ENCODE data around the gene MTOR. TPM values are rescaled to one million over a fixed set of nuclear protein-coding genes. Genes with fewer than 3 reads are reported as not detected.
A peak's percentile ranks its signal among the peaks of the same experiment; 100 is the strongest.
"Not testable (repeated sequence)": the region's sequence is repeated elsewhere in the genome, so short reads cannot be mapped to it uniquely, and the experiment has no call there.

Gene MTOR
- total RNA-seq, 2 experiments from 2014 or later = 55.9 to 57.5 TPM

DNA sequence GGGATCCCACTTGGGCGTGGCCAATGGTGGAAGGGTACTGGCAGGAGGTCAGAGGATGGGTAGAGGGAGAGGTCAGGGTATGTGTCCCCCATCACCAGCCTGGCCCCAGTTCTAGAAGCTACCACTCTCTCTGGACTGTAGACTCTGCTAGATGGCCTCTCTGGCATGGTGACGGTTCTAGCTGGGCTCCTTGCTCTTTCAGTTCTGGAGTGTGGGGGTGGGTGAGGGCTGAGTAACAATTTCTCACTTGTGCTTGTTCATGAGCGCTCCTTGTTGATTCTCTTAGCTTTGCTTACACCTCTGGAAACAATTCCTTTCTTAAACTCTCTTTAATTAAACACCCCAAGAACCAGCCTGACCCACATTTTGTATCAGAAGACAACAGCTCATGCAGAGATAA lies 137.4 kb downstream of the MTOR start:
- no peak overlapping the region for H3K4me3 Mint-ChIP-seq
- no peaks in the 10 kb centered on the region for H3K9me3 Mint-ChIP-seq (ENCODE audit: insufficient read depth)
- ATAC-seq (no peak), DNase-seq (no peak)
- ChIA-PET POLR2A (no interaction called here), CTCF (interaction anchor here (3.2 kb wide), 1 partner anchor 87 kb away, joined by 11 read pairs; no protein-coding TSS in a partner anchor)
- H3K27ac Mint-ChIP-seq = no peak overlapping the region
- H3K4me1 Mint-ChIP-seq (ENCODE audit: low read depth) = no peaks in the 10 kb centered on the region
- peaks cover 50% of the 10 kb centered on the region for H3K36me3 Mint-ChIP-seq (ENCODE audit: low read depth)
- H3K27me3 Mint-ChIP-seq (ENCODE audit: low read depth) = no peaks in the 10 kb centered on the region

DNA sequence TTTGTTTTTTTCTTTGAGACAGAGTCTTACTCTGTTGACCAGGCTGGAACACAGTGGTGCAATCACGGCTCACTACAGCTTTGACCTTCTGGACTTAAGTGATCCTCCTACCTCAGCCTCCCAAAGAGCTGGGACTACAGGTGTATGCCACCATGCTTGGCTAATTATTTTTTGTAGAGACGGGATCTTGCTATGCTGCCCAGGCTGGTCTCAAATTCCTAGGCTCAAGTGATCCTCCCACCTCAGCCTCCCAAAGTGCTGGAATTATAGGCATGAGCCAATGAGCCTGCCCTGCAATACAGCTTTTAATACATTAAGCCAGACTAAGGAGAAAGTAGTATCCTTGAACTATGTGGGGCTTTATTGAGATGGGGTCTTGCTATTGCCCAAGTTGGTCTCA lies 146.0 kb downstream of the MTOR start:
- CTCF ChIA-PET = interaction anchor here (2.6 kb wide), 1 partner anchor 79 kb away, joined by 9 read pairs; no protein-coding TSS in a partner anchor
- Mint-ChIP-seq H3K4me1 (ENCODE audit: low read depth) (no peaks in the 10 kb centered on the region), H3K27me3 (ENCODE audit: low read depth) (no peaks in the 10 kb centered on the region), H3K27ac (no peak overlapping the region), H3K4me3 (no peak overlapping the region), H3K9me3 (ENCODE audit: insufficient read depth) (no peaks in the 10 kb centered on the region), H3K36me3 (ENCODE audit: low read depth) (peaks cover 41% of the 10 kb centered on the region)
- ATAC-seq (no peak), DNase-seq (no peak)
- POLR2A ChIA-PET = no interaction called here

DNA sequence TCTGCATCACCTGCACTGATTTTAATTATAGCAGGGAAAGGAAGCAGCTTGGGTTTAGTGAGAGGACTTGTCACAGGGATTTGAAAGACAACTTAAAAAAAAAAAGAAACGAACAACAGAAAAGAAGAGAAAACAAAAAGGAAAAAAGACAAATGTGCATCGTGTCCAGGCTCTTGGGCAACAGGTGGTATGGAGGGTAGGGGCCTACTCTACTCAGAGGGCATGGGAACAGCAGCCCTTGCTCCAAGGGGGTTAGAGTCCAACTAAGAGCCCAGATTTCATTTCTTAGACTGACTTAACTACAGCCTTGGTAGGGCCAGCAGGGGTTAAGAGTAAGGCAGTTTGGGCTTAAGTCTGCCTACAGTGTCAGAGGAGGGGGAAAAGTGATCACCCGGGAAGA lies 147.4 kb downstream of the MTOR start:
- Mint-ChIP-seq H3K27me3 (ENCODE audit: low read depth) (no peaks in the 10 kb centered on the region), H3K36me3 (ENCODE audit: low read depth) (peaks cover 39% of the 10 kb centered on the region), H3K27ac (no peak overlapping the region), H3K4me3 (no peak overlapping the region), H3K4me1 (ENCODE audit: low read depth) (no peaks in the 10 kb centered on the region), H3K9me3 (ENCODE audit: insufficient read depth) (no peaks in the 10 kb centered on the region)
- ChIA-PET CTCF (no interaction called here), POLR2A (no interaction called here)
- DNase-seq (no peak), ATAC-seq (no peak)

DNA sequence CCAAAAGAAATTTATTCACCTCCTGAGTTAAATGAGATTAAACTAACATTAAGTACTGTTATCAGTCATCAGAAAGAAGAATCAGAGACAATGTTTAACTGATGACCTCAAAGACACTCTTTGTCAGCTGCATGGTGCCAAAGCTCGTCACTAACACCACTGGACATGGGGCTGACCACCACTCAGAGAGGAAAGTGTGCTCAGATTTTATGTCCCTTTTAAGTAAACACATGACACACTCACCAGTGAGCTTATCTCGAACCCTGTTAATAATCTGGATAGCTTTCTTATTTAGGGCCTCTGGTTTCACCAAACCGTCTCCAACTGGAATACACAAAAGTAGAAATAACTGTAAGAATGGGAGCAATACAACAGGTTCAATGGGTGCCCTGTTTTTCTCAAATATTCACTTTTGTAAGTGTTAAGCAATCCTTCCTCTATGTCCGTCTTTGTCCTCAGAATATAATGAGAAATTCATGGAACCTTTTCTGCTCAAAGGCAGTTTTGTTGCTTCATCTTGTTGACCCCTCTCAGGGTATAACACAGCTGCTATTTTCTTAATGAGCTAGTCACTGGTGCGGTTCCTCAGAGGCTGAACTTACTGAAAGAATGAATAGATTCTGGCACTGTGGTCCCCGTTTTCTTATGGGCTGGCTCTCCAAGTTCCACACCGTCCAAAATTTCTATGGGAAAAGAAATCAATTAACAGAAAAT lies 153.1 kb downstream of the MTOR start:
- H3K27ac Mint-ChIP-seq = no peak overlapping the region
- ATAC-seq (no peak), DNase-seq (no peak)
- H3K4me3 Mint-ChIP-seq = no peak overlapping the region
- no peaks in the 10 kb centered on the region for H3K4me1 Mint-ChIP-seq (ENCODE audit: low read depth)
- H3K27me3 Mint-ChIP-seq (ENCODE audit: low read depth) = no peaks in the 10 kb centered on the region
- POLR2A ChIA-PET = no interaction called here
- peaks cover 45% of the 10 kb centered on the region for H3K36me3 Mint-ChIP-seq (ENCODE audit: low read depth)
- CTCF ChIA-PET = interaction anchor here (6.8 kb wide), 1 partner anchor 72 kb away, joined by 29 read pairs; no protein-coding TSS in a partner anchor
- H3K9me3 Mint-ChIP-seq (ENCODE audit: insufficient read depth) = no peaks in the 10 kb centered on the region

DNA sequence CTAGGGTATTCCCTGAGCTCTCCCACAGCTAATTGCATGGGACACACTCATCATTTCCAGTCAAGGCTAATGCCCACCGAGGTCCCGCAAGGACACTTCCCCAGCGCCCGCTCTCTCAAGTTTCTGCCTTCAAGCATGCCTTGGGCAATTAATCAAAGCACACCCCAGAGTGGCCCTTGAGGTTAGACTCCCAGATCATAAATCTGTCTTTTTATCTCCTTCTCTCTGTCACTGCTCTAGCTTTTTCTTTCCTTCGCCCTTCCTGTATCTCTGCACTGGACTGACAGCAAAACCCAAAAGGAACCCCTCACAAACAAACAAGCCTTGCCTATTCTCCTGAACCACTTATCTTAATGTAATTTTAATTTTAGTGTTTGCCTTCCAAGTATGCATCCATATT lies 154.8 kb downstream of the MTOR start:
- no peak overlapping the region for H3K27ac Mint-ChIP-seq
- H3K9me3 Mint-ChIP-seq (ENCODE audit: insufficient read depth) = no peaks in the 10 kb centered on the region
- ATAC-seq (no peak), DNase-seq (no peak)
- ChIA-PET POLR2A (interaction anchor here (0.6 to 1.2 kb wide), 4 partner anchors 8 to 615 kb away, joined by 3 to 5 read pairs (median 4); partner anchors contain the start of gene EXOSC10), CTCF (interaction anchor here (1.9 to 6.8 kb wide), 2 partner anchors 9 to 70 kb away, joined by 8 to 29 read pairs; partner anchors contain the start of gene EXOSC10)
- no peaks in the 10 kb centered on the region for H3K4me1 Mint-ChIP-seq (ENCODE audit: low read depth)
- H3K27me3 Mint-ChIP-seq (ENCODE audit: low read depth) = no peaks in the 10 kb centered on the region
- no peak overlapping the region for H3K4me3 Mint-ChIP-seq
- H3K36me3 Mint-ChIP-seq (ENCODE audit: low read depth) = peaks cover 32% of the 10 kb centered on the region

DNA sequence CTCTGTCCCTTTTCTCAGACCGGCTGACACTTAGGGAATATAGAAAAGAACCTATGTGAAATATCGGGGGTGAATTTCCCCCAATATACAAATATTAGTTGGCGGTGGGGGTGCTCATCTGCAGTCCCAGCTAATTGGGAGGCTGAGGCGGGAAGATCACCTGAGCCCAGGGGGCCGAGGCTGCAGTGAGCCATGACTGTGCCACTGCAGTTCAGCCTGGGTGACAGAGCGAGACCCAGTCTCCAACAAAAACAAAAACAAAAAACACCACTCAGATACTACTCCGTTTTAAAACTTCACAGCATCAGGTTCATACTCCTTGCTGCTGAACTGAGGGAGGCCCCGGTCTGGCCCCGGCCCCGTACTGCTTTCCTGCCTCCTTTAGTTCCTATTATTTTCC lies 156.8 kb downstream of the MTOR start:
- ATAC-seq (no peak), DNase-seq (no peak)
- POLR2A ChIA-PET = no interaction called here
- CTCF ChIA-PET = no interaction called here
- peaks cover 3% of the 10 kb centered on the region for H3K4me1 Mint-ChIP-seq (ENCODE audit: low read depth)
- no peaks in the 10 kb centered on the region for H3K9me3 Mint-ChIP-seq (ENCODE audit: insufficient read depth)
- H3K27me3 Mint-ChIP-seq (ENCODE audit: low read depth) = no peaks in the 10 kb centered on the region
- H3K36me3 Mint-ChIP-seq (ENCODE audit: low read depth) = peaks cover 26% of the 10 kb centered on the region
- no peak overlapping the region for H3K4me3 Mint-ChIP-seq
- H3K27ac Mint-ChIP-seq = no peak overlapping the region

DNA sequence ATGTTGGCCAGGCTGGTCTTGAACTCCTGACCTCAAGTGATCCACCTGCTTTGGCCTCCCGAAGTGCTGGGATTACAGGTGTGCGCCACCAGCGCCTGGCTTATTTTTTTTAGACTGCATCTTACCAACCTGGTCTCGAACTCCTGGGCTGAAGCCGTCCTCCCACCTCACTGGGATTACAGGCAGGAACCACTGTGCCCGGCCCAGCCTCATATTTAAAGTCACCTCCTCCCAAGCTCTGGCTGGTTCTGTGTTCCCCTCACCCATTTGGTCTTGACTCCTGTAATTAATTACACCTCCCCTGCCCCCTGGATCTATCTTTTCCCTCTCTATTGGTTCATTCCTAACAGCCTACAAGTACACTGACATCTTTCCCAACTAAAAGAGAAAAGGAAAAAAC lies 161.0 kb downstream of the MTOR start:
- H3K4me1 Mint-ChIP-seq (ENCODE audit: low read depth) = peaks cover 13% of the 10 kb centered on the region
- H3K27me3 Mint-ChIP-seq (ENCODE audit: low read depth) = no peaks in the 10 kb centered on the region
- no peak for ATAC-seq
- POLR2A ChIA-PET = no interaction called here
- peak overlapping the region; percentile 10 for H3K27ac Mint-ChIP-seq
- DNase-seq = no peak
- CTCF ChIA-PET = interaction anchor here (9.3 kb wide), 1 partner anchor 65 kb away, joined by 94 read pairs; no protein-coding TSS in a partner anchor
- H3K9me3 Mint-ChIP-seq (ENCODE audit: insufficient read depth) = no peaks in the 10 kb centered on the region
- H3K36me3 Mint-ChIP-seq (ENCODE audit: low read depth) = peaks cover 15% of the 10 kb centered on the region
- H3K4me3 Mint-ChIP-seq = no peak overlapping the region

DNA sequence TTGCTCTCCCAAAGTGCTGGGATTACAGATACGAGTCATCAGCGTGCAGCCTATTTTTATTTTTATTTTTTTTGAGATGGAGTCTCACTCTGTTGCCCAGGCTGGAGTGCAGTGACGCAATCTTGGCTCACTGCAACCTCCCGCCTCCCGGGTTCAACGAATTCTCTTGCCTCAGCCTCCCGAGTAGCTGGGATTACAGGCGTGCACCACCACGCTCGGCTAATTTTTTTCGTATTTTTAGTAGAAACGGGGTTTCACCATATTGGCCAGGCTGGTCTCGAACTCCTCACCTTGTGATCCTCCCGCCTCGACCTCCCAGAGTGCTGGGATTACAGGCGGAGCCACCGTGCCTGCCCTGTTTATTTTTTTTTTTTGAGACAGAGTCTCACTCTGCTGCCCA lies 161.5 kb downstream of the MTOR start:
- CTCF ChIA-PET = interaction anchor here (1.1 to 9.3 kb wide), 2 partner anchors 30 to 64 kb away, joined by 3 to 94 read pairs; no protein-coding TSS in a partner anchor
- POLR2A ChIA-PET; ATAC-seq; H3K27me3 Mint-ChIP-seq (ENCODE audit: low read depth); H3K4me3 Mint-ChIP-seq; H3K9me3 Mint-ChIP-seq (ENCODE audit: insufficient read depth); H3K27ac Mint-ChIP-seq; DNase-seq: not testable (repeated sequence)
- peaks cover 20% of the 10 kb centered on the region for H3K36me3 Mint-ChIP-seq (ENCODE audit: low read depth)
- H3K4me1 Mint-ChIP-seq (ENCODE audit: low read depth) = peaks cover 13% of the 10 kb centered on the region

DNA sequence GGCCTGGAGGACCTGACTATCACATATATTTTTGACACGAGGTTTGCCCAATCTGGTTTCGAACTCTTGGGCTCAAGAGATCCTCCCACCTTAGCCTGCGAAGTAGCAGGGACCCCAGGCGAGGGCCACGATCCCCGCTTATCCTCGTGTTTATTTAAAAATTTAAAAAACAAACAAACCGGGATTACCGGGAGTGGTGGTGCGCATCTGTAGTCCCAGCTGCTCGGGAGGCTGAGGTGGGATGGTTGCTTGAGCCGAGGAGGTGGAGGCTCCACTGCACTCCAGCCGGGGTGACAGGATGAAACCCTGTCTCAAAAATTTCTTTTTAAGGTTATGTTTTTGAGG lies 162.2 kb downstream of the MTOR start:
- ChIA-PET POLR2A (interaction anchor here (0.6 to 2.2 kb wide), 10 partner anchors 8 to 173 kb away, joined by 3 to 10 read pairs (median 4); partner anchors contain the start of genes SRM and UBIAD1), CTCF (interaction anchor here (0.7 to 9.3 kb wide), 4 partner anchors 22 to 63 kb away, joined by 3 to 94 read pairs (median 16); partner anchors contain the start of gene SRM)
- H3K9me3 Mint-ChIP-seq (ENCODE audit: insufficient read depth) = no peaks in the 10 kb centered on the region
- H3K36me3 Mint-ChIP-seq (ENCODE audit: low read depth) = peaks cover 23% of the 10 kb centered on the region
- H3K27me3 Mint-ChIP-seq (ENCODE audit: low read depth) = no peaks in the 10 kb centered on the region
- H3K4me1 Mint-ChIP-seq (ENCODE audit: low read depth) = peaks cover 13% of the 10 kb centered on the region
- peak overlapping the region; percentile 91 for H3K4me3 Mint-ChIP-seq
- no peak for ATAC-seq
- DNase-seq = no peak
- peak overlapping the region; percentile 96 for H3K27ac Mint-ChIP-seq

DNA sequence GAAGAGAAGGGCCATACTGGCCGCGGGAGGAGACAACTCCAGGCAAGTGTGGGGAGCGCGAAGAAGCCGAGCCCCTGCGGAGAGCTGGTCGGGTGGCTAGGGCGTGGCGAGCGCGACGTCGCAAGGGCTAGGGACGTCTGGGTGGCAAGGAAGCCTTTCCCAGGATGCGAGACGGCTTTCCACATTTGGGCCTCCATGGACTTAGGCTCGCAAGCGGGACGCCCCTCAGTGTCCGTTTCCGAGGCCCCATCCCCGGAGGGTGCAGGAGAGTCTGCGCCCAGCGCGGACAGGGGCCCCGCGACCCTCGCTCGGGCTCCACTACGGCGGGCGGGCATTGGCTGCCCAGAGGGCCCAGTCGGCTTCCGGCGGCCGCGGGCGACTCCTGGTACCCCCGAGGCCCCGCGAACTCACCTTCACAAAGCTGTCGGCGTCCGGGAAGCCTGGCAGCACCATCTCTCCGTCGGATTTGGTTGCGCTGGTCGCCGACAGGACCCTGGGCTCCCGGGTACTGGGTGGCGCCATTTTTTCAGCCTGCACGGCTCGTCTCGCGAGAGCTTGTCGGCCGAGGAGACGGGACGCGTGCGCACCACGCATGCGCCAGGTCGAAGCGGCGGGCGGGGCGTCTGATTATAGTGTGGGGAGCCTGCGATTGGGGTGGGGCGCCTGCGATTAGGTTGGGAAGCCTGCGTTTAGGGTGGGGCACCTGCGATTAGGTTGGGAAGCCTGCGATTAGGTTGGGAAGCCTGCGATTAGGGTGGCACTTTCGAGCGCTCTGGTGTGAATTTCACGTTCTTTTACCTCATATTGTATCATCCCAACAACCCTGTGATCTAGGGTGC lies 162.8 kb downstream of the MTOR start, which contains the start of gene EXOSC10:
Gene EXOSC10 (minus strand): TSS at position 560 of the 839 bp plus-strand sequence. CDS start 38 bp downstream, at position 522.
- no peaks in the 10 kb centered on the region for H3K27me3 Mint-ChIP-seq (ENCODE audit: low read depth)

DNA sequence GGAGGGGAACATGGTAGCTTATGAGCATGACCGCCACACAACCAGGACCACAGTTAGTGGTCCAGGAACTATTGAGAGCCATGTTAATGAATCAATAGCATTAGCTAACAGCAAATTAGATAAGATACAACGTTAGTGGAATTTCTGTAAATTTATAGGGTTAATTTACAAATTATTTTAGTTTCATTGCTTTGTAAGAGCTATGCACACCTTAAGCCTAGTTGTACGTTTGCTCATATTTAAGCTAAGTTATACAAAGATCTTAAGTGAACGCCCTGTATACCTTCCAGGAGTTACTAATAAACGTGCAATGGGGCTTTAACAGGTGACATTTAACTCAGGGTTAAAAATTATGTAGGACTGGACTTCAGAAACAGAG lies 163.4 kb downstream of the MTOR start:
- Mint-ChIP-seq H3K36me3 (ENCODE audit: low read depth) (peaks cover 23% of the 10 kb centered on the region), H3K4me1 (ENCODE audit: low read depth) (peaks cover 13% of the 10 kb centered on the region), H3K9me3 (ENCODE audit: insufficient read depth) (no peaks in the 10 kb centered on the region), H3K27me3 (ENCODE audit: low read depth) (no peaks in the 10 kb centered on the region), H3K27ac (peak overlapping the region; percentile 96), H3K4me3 (peak overlapping the region; percentile 91)
- ATAC-seq (no peak), DNase-seq (no peak)
- CTCF ChIA-PET = interaction anchor here (1.1 to 9.3 kb wide), 4 partner anchors 9 to 62 kb away, joined by 5 to 94 read pairs (median 18); partner anchors contain the start of gene SRM
- POLR2A ChIA-PET = interaction anchor here (1.0 to 2.2 kb wide), 10 partner anchors 9 to 181 kb away, joined by 3 to 10 read pairs (median 3); partner anchors contain the start of genes SRM, TARDBP and UBIAD1

More for the DNA sequence above, 162.8 kb downstream of the MTOR start, which contains the start of gene EXOSC10:
- Mint-ChIP-seq H3K27ac (peak within 1 kb of the TSS; percentile 96), H3K4me3 (peak within 1 kb of the TSS; percentile 91), H3K9me3 (ENCODE audit: insufficient read depth) (no peaks in the 10 kb centered on the region), H3K36me3 (ENCODE audit: low read depth) (peaks cover 23% of the 10 kb centered on the region), H3K4me1 (ENCODE audit: low read depth) (peaks cover 13% of the 10 kb centered on the region)
- CTCF ChIA-PET = interaction anchor here (0.7 to 9.3 kb wide), 6 partner anchors 8 to 63 kb away, joined by 3 to 94 read pairs (median 6); partner anchors contain the start of gene SRM
- peak; percentile 97 for DNase-seq
- peak; percentile 96 for ATAC-seq
- POLR2A ChIA-PET = interaction anchor here (0.6 to 2.2 kb wide), 16 partner anchors 8 to 582 kb away, joined by 3 to 10 read pairs (median 3); partner anchors contain the start of genes SRM, TARDBP and UBIAD1

Measured in activated CD8-positive, alpha-beta T cell treated with anti-CD3 and anti-CD28 coated beads, Interleukin-2, amount 10 ng/mL, durations not matched to agents 7 days and 5 days (primary cell).